Measurements from ENCODE around the gene LRRC61.
"Not testable (repeated sequence)": the region's sequence is repeated elsewhere in the genome, so short reads cannot be mapped to it uniquely, and the experiment has no call there.

LRRC61 gene

DNA sequence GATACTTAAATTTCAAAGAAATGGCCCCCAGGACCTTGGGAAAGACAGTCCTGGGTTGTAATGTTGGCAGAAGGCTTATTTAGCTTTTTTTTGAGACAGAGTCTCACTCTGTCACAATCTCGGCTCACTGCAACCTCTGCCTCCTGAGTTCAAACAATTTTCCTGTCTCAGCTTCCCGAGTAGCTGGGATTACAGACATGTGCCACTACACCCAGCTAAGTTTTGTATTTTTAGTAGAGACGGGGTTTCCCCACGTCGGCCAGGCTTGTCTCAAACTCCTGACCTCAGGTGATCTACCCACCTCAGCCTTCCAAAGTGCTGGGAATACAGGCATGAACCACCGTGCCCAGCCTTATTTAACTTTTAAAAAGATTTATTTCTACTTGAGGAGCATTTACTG is 62.7 kb downstream of the LRRC61 start:
- DNase-seq = not testable (repeated sequence)
